ENCODE measurements around the gene ARL5A.
"Not testable (repeated sequence)": the region's sequence is repeated elsewhere in the genome, so short reads cannot be mapped to it uniquely, and the experiment has no call there.

Gene ARL5A

GRCh38 chr2:151795646-151796240, 32.5 kb downstream of the ARL5A start:
- no peak for DNase-seq (ENCODE audit: low spot score)
- TF ChIP-seq CTCF (IDR thresholded peaks at IDR 0.05; ENCODE audit: extremely low read depth, missing control alignments) = no peak

GRCh38 chr2:151794422-151794821, 33.8 kb downstream of the ARL5A start:
- not testable (repeated sequence) for DNase-seq (ENCODE audit: low spot score)

- DNase-seq (ENCODE audit: low spot score) = no peak
- TF ChIP-seq CTCF (IDR thresholded peaks at IDR 0.05; ENCODE audit: extremely low read depth, missing control alignments) = no peak
Observed at GRCh38 chr2:151793123-151793522, 35.1 kb downstream of the ARL5A start.

GRCh38 chr2:151792589-151792988, 35.6 kb downstream of the ARL5A start:
- no peak for TF ChIP-seq CTCF (IDR thresholded peaks at IDR 0.05; ENCODE audit: extremely low read depth, missing control alignments)
- no peak for DNase-seq (ENCODE audit: low spot score)

- DNase-seq (ENCODE audit: low spot score) = no peak
- no peak for TF ChIP-seq CTCF (IDR thresholded peaks at IDR 0.05; ENCODE audit: extremely low read depth, missing control alignments)
Observed at GRCh38 chr2:151791545-151791944, 36.7 kb downstream of the ARL5A start.

- TF ChIP-seq CTCF (IDR thresholded peaks at IDR 0.05; ENCODE audit: extremely low read depth, missing control alignments) = no peak
- DNase-seq (ENCODE audit: low spot score) = no peak
Observed at GRCh38 chr2:151790689-151791088, 37.5 kb downstream of the ARL5A start.

GRCh38 chr2:151789055-151789834, 39.0 kb downstream of the ARL5A start:
- no peak for TF ChIP-seq CTCF (IDR thresholded peaks at IDR 0.05; ENCODE audit: extremely low read depth, missing control alignments)
- DNase-seq (ENCODE audit: low spot score) = no peak

GRCh38 chr2:151786483-151786882, 41.7 kb downstream of the ARL5A start:
- TF ChIP-seq CTCF (IDR thresholded peaks at IDR 0.05; ENCODE audit: extremely low read depth, missing control alignments) = no peak
- DNase-seq (ENCODE audit: low spot score) = no peak

Data from GM20000 (cell line).